ENCODE measurements around the gene RBPJL. TPM values are rescaled to one million over a fixed set of nuclear protein-coding genes. Genes with fewer than 3 reads are reported as not detected.

The RBPJL gene
- total and polyA plus RNA-seq, 5 donors from 2014 or later = not detected

DNA sequence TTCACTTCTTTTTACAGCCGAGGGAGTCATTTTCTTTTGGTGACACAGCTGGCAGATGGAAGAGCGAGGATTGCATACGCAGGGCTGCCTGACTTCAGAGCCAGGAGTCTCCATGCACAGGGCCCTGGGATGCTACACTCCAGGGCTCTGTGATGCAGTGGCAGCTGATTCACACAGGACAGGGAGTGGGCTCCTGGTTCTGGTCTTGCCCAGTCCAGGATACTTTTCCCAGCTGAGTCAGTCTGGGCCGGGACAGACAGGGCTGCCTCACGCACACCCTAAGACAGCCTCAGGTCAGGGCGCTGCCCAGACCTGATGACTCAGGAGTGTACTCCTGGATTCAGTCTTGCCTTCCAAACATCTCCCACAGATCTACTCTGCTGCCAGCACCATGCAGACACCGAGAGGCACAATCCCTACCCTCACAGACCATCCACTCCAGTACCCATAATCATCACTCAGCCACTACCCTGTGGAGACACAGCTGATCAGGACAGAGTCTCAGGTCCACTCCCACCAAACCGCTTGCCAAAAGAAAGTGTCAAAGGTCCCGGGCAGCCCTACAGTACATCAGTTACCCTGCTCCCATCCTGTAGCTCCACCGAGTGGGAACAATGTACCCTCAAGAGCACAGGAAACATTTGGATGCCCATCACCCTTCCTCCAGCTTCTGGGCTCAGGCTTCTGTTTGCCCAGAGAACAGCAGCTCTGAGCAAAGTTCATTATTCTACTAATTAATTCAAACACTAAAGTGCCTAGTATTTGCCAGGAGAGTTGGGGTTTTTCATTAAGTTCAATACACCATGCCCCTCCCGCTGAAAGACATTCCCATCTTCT, 30.1 kb downstream of the RBPJL start:
- Mint-ChIP-seq H3K36me3 (no peaks in the 10 kb centered on the region), H3K4me1 (peaks cover 0 to 7% (median under 1%) of the 10 kb centered on the region in 4 donors), H3K4me3 (peak overlapping the region in 1 of 4 donors; percentile 34), H3K27ac (peak overlapping the region in 2 of 3 donors; percentile 73 to 78), H3K27me3 (no peaks in the 10 kb centered on the region), H3K9me3 (no peaks in the 10 kb centered on the region)
- Histone ChIP-seq H3K4me3 (ENCODE audit: low read depth, low read length) (no peak overlapping the region), H3K36me3 (ENCODE audit: control insufficient read depth, insufficient read depth, low read length) (peaks cover 2% of the 10 kb centered on the region), H3K27me3 (ENCODE audit: control insufficient read depth, insufficient read depth, low read length) (no peaks in the 10 kb centered on the region), H3K4me1 (ENCODE audit: control insufficient read depth, insufficient read depth, low read length, poor library complexity, severe bottlenecking) (no peaks in the 10 kb centered on the region), H3K27ac (ENCODE audit: insufficient read depth, low read length, poor library complexity, severe bottlenecking) (no peak overlapping the region), H3K9me3 (ENCODE audit: control insufficient read depth in 2 of 2, low read length in 2 of 2) (no peaks in the 10 kb centered on the region)
- ATAC-seq (ENCODE audit: low read depth in 2 of 2) (no peak), DNase-seq (no peak)

DNA sequence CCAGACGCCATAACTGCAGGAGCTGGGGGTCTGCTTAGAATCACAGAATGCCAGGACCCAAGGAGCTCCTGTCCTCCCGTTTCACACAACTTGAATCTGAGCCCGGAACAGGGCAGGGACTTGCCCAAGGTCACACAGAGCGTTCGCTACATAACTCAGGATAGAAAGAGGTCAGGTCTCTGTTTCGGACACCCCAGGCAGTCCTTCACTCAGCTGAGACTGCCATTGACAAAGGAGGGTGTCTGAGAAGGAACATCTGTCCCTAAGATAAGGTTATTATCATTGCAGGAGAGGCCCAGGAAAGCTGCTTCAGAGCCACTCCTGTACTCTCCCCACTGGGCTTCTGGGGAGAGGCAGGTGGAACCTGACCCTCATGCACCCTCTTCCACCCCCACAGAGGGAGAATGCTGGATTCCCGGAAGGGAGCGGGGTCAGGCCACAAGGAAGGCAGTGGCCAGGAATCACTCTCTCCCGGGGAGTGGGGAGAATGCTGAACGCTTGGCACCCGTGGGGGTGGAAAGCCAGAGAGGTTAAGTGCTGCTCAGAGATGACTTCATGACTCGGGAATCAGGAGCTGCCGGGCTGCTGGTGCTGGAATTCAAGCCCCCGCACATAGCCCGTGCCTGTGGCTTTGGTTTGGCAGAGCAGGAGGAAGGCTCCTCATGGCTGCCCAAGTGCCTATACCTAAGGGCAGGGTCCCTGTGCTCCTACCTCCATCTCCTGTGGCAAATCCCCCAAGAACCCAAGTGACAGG, 30.9 kb downstream of the RBPJL start:
- DNase-seq = no peak
- H3K36me3 ChIP-seq (ENCODE audit: control insufficient read depth, insufficient read depth, low read length) = peaks cover 2% of the 10 kb centered on the region
- peak overlapping the region in 2 of 3 donors; percentile 73 to 78 for H3K27ac Mint-ChIP-seq
- no peaks in the 10 kb centered on the region for H3K27me3 Mint-ChIP-seq
- no peaks in the 10 kb centered on the region for H3K9me3 Mint-ChIP-seq
- H3K27me3 ChIP-seq (ENCODE audit: control insufficient read depth, insufficient read depth, low read length) = no peaks in the 10 kb centered on the region
- no peak for ATAC-seq (ENCODE audit: low read depth in 2 of 2)
- no peak overlapping the region for H3K4me3 Mint-ChIP-seq
- H3K36me3 Mint-ChIP-seq = no peaks in the 10 kb centered on the region
- H3K27ac ChIP-seq (ENCODE audit: insufficient read depth, low read length, poor library complexity, severe bottlenecking) = no peak overlapping the region
- no peak overlapping the region for H3K4me3 ChIP-seq (ENCODE audit: low read depth, low read length)
- peaks cover 0 to 7% (median 1%) of the 10 kb centered on the region in 4 donors for H3K4me1 Mint-ChIP-seq
- H3K9me3 ChIP-seq (ENCODE audit: control insufficient read depth in 2 of 2, low read length in 2 of 2) = no peaks in the 10 kb centered on the region
- H3K4me1 ChIP-seq (ENCODE audit: control insufficient read depth, insufficient read depth, low read length, poor library complexity, severe bottlenecking) = peaks cover 3% of the 10 kb centered on the region

DNA sequence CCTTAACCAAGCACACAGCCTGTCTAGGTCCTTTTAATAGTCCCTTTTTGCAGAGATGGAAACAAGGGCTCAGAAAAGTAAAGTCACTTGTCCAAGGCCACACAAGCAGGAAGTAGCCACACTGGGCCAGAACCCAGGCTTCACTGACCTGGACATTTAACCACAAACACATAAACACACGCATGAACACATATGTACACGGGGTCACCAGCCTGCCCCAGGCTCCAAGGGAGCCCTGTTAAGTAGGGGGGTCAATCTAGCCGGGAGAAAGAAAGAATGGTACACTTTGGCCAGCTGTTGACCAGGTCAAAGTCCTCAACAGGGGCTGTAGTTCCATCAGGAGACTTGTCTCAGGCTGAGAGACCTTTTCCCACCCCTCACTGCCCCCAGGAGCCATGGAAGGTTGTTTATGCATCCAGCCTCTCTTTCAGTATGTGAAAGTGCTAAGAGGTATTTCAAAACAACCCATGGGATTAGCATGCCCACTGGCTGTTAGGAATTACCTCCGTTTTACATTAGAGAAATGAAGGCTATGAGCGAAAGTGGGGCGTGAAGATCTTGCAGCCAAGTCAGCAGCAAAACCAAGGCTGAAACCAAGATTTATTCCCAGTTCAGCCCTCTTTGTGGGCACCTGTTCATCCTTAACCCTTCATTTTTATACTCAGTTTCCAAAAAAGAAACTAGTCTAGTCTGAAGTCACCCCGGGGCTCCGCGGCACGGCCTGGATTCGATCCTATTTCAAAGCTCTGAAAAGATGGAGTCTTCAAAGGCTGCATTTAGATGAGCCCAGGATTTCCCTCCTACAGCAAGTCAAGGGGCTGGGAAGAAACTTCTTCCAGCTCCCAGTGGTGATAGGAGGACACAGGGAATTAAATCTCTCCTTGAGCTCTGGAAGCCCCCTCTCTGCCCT, 31.7 kb downstream of the RBPJL start:
- Mint-ChIP-seq H3K4me1 (peaks cover 0 to 11% (median 4%) of the 10 kb centered on the region in 4 donors), H3K4me3 (no peak overlapping the region), H3K27ac (peak overlapping the region in 1 of 3 donors; percentile 46), H3K36me3 (no peaks in the 10 kb centered on the region), H3K9me3 (no peaks in the 10 kb centered on the region), H3K27me3 (no peaks in the 10 kb centered on the region)
- Histone ChIP-seq H3K36me3 (ENCODE audit: control insufficient read depth, insufficient read depth, low read length) (peaks cover 2% of the 10 kb centered on the region), H3K9me3 (ENCODE audit: control insufficient read depth in 2 of 2, low read length in 2 of 2) (no peaks in the 10 kb centered on the region), H3K27ac (ENCODE audit: insufficient read depth, low read length, poor library complexity, severe bottlenecking) (no peak overlapping the region), H3K4me3 (ENCODE audit: low read depth, low read length) (no peak overlapping the region), H3K27me3 (ENCODE audit: control insufficient read depth, insufficient read depth, low read length) (no peaks in the 10 kb centered on the region), H3K4me1 (ENCODE audit: control insufficient read depth, insufficient read depth, low read length, poor library complexity, severe bottlenecking) (peaks cover 5% of the 10 kb centered on the region)
- DNase-seq = no peak
- no peak for ATAC-seq (ENCODE audit: low read depth in 2 of 2)

DNA sequence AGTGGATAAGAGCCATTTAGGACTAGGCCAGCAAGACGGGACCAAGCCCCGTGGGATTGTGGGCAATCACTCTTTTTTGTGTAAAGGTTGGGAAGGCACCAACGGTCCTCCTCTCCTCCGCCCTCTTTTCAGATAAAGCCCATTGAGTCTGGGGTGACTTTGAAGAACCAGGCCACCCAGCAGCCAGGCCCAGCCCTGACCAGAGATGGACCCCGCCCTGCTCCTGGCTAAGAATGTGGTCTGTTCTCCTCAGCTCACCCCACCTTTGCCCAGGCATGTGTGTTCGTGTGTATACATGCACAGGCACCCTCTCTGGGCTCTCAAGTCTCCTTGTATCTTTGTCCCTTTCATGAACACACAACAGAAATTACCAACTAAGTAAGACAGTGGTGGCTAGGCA, 32.4 kb downstream of the RBPJL start:
- Mint-ChIP-seq H3K27ac (no peak overlapping the region), H3K27me3 (no peaks in the 10 kb centered on the region), H3K36me3 (no peaks in the 10 kb centered on the region), H3K9me3 (no peaks in the 10 kb centered on the region), H3K4me1 (peaks cover 0 to 15% (median 5%) of the 10 kb centered on the region in 4 donors), H3K4me3 (no peak overlapping the region)
- H3K4me1 ChIP-seq (ENCODE audit: control insufficient read depth, insufficient read depth, low read length, poor library complexity, severe bottlenecking) = peaks cover 6% of the 10 kb centered on the region
- ATAC-seq (ENCODE audit: low read depth in 2 of 2) = no peak
- H3K27me3 ChIP-seq (ENCODE audit: control insufficient read depth, insufficient read depth, low read length) = no peaks in the 10 kb centered on the region
- no peak for DNase-seq
- H3K36me3 ChIP-seq (ENCODE audit: control insufficient read depth, insufficient read depth, low read length) = peaks cover 2% of the 10 kb centered on the region
- no peak overlapping the region for H3K27ac ChIP-seq (ENCODE audit: insufficient read depth, low read length, poor library complexity, severe bottlenecking)
- H3K9me3 ChIP-seq (ENCODE audit: control insufficient read depth in 2 of 2, low read length in 2 of 2) = no peaks in the 10 kb centered on the region
- no peak overlapping the region for H3K4me3 ChIP-seq (ENCODE audit: low read depth, low read length)

DNA sequence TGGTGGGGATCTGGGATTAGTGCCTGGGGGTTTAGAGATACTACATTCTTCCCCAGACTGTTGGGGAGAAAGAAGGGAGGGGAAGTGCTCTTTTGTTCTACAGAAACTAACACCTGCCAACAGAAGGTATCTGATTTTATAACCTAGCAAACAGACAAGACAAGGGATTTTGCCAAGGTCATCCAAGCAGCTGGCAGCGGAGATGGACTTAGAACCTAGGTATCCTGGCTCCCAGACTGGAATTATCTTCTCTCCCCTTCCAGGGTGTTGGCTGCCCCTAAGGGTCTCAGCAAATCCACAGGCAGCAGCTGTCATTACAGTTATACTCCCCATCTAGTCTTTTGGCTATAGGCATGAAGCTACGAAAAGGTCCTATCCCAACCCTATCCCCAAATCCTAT, 33.2 kb downstream of the RBPJL start:
- H3K4me3 ChIP-seq (ENCODE audit: low read depth, low read length) = no peak overlapping the region

DNA sequence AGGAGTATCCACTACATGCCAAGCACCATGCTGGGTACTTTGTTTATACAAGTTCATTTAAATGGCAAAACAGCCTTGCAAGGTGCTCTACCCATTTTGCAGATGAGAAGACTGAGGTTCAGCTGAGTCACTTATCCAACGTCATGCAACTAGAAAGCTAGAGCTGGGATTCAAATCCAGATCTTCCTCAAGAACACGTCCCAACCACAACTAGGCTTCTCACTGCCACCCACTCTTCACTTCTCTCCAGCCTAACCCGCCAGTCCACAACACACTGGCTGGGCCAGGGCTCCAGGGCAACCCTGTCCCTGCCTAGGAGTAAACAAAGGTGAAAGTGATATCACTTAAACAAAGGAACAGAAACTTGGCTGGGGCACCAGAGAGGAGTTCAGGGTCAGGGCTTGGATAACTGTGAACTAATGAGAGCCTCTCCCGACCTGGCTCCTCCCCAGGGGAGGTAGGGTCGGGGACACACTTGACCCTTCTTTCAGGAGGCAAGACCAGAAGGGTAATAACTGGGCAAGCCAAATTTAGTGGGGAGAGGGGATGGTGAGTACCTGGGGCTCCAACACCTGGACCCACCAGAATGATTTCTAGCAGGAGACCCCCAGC, 33.7 kb downstream of the RBPJL start:
- no peak overlapping the region for H3K4me3 ChIP-seq (ENCODE audit: low read depth, low read length)
- H3K4me1 ChIP-seq (ENCODE audit: control insufficient read depth, insufficient read depth, low read length, poor library complexity, severe bottlenecking) = peaks cover 18% of the 10 kb centered on the region
- no peaks in the 10 kb centered on the region for H3K9me3 Mint-ChIP-seq
- H3K36me3 ChIP-seq (ENCODE audit: control insufficient read depth, insufficient read depth, low read length) = peaks cover under 1% of the 10 kb centered on the region
- no peaks in the 10 kb centered on the region for H3K27me3 Mint-ChIP-seq
- H3K4me3 Mint-ChIP-seq = no peak overlapping the region
- H3K27ac Mint-ChIP-seq = peak overlapping the region in 1 of 3 donors; percentile 59
- no peak overlapping the region for H3K27ac ChIP-seq (ENCODE audit: insufficient read depth, low read length, poor library complexity, severe bottlenecking)
- no peak for DNase-seq
- no peak for ATAC-seq (ENCODE audit: low read depth in 2 of 2)
- H3K4me1 Mint-ChIP-seq = peaks cover 0 to 24% (median 11%) of the 10 kb centered on the region in 4 donors
- no peaks in the 10 kb centered on the region for H3K27me3 ChIP-seq (ENCODE audit: control insufficient read depth, insufficient read depth, low read length)
- H3K36me3 Mint-ChIP-seq = no peaks in the 10 kb centered on the region
- H3K9me3 ChIP-seq (ENCODE audit: control insufficient read depth in 2 of 2, low read length in 2 of 2) = no peaks in the 10 kb centered on the region

More for the DNA sequence above, 33.2 kb downstream of the RBPJL start:
- Mint-ChIP-seq H3K27ac (peak overlapping the region in 1 of 3 donors; percentile 59), H3K4me3 (no peak overlapping the region), H3K4me1 (peaks cover 0 to 20% (median 7%) of the 10 kb centered on the region in 4 donors), H3K36me3 (no peaks in the 10 kb centered on the region), H3K9me3 (no peaks in the 10 kb centered on the region), H3K27me3 (no peaks in the 10 kb centered on the region)
- no peaks in the 10 kb centered on the region for H3K27me3 ChIP-seq (ENCODE audit: control insufficient read depth, insufficient read depth, low read length)
- H3K9me3 ChIP-seq (ENCODE audit: control insufficient read depth in 2 of 2, low read length in 2 of 2) = no peaks in the 10 kb centered on the region
- no peak overlapping the region for H3K27ac ChIP-seq (ENCODE audit: insufficient read depth, low read length, poor library complexity, severe bottlenecking)
- no peak for ATAC-seq (ENCODE audit: low read depth in 2 of 2)
- peaks cover 12% of the 10 kb centered on the region for H3K4me1 ChIP-seq (ENCODE audit: control insufficient read depth, insufficient read depth, low read length, poor library complexity, severe bottlenecking)
- H3K36me3 ChIP-seq (ENCODE audit: control insufficient read depth, insufficient read depth, low read length) = peaks cover 2% of the 10 kb centered on the region
- DNase-seq = no peak

DNA sequence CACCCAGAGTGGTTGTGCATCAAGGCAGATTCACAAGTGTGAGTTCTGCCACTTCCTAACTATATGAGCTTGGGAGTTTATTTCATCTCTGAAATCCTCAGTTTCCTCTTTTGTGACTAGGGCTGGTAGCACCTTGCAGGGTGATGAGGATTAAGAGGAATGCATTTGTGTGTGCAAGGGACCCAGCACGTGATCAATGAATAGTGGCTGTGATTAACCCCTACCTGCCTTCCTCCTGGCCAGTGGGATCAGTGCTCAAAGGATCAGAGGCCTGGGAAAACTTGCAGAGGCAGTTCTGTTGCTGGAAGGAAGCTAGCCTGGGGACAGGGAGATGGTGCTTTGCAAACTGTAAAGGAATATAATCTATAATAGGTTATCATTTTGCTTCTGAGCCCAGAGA, 34.3 kb downstream of the RBPJL start:
- Mint-ChIP-seq H3K27ac (no peak overlapping the region), H3K4me3 (no peak overlapping the region), H3K27me3 (no peaks in the 10 kb centered on the region), H3K9me3 (no peaks in the 10 kb centered on the region), H3K4me1 (peaks cover 0 to 25% (median 13%) of the 10 kb centered on the region in 4 donors), H3K36me3 (no peaks in the 10 kb centered on the region)
- ATAC-seq (ENCODE audit: low read depth in 2 of 2) = no peak
- Histone ChIP-seq H3K4me1 (ENCODE audit: control insufficient read depth, insufficient read depth, low read length, poor library complexity, severe bottlenecking) (peaks cover 23% of the 10 kb centered on the region), H3K36me3 (ENCODE audit: control insufficient read depth, insufficient read depth, low read length) (no peaks in the 10 kb centered on the region), H3K4me3 (ENCODE audit: low read depth, low read length) (no peak overlapping the region), H3K9me3 (ENCODE audit: control insufficient read depth in 2 of 2, low read length in 2 of 2) (no peaks in the 10 kb centered on the region), H3K27me3 (ENCODE audit: control insufficient read depth, insufficient read depth, low read length) (no peaks in the 10 kb centered on the region), H3K27ac (ENCODE audit: insufficient read depth, low read length, poor library complexity, severe bottlenecking) (no peak overlapping the region)
- no peak for DNase-seq
